Suprapubic skin (tissue), 4 donors: Measurements from ENCODE around the gene COX4I1. TPM values are rescaled to one million over a fixed set of nuclear protein-coding genes. Genes with fewer than 3 reads are reported as not detected.
A peak's percentile ranks its signal among the peaks of the same experiment; 100 is the strongest.

Source experiments
- DNase-seq, 2 donors: peaks; one replicate each; pipeline ENCODE4 v3.0.0-alpha.2; 2019; ENCODE audit warnings: low spot score in 2 of 2
- H3K27ac ChIP-seq: fragments of 200-600 bp; sonication (generic); one replicate; pipeline ENCODE4 v1.5.1; 2019
- H3K27me3 ChIP-seq: fragments of 200-600 bp; sonication (generic); one replicate; pipeline ENCODE4 v1.5.1; 2019
- H3K36me3 ChIP-seq: fragments of 200-600 bp; sonication (generic); one replicate; pipeline ENCODE4 v1.5.1; 2019
- H3K4me1 ChIP-seq: fragments of 200-600 bp; sonication (generic); one replicate; pipeline ENCODE4 v1.5.1; 2019
- H3K4me3 ChIP-seq: fragments of 200-600 bp; sonication (generic); one replicate; pipeline ENCODE4 v1.5.1; 2019; ENCODE audit warnings: mild to moderate bottlenecking
- H3K9me3 ChIP-seq: fragments of 200-600 bp; sonication (generic); one replicate; pipeline ENCODE4 v1.5.1; 2019
- CTCF ChIP-seq, 2 donors: fragments of 200-600 bp in 1 of 2; fragments of 450-650 bp in 1 of 2; sonication (generic) in 1 of 2; IDR thresholded peaks; one replicate each; pipeline ENCODE4 v1.5.1; 2016 to 2019; ENCODE audit warnings: antibody characterized with exemption in 2 of 2, mild to moderate bottlenecking in 1 of 2, moderate library complexity in 1 of 2
- EP300 ChIP-seq: sonication (generic); formaldehyde crosslinking; IDR thresholded peaks from one replicate; pipeline ENCODE4 v1.6.1; 2017; ENCODE audit warnings: antibody characterized with exemption
- POLR2A ChIP-seq, 2 donors: fragments of 450-650 bp; IDR thresholded peaks; one replicate each; pipeline ENCODE4 v1.6.1; 2017; ENCODE audit warnings: antibody characterized with exemption in 2 of 2, mild to moderate bottlenecking in 2 of 2, moderate library complexity in 2 of 2
- POLR2AphosphoS5 ChIP-seq, 3 donors: sonication (generic); formaldehyde crosslinking; IDR thresholded peaks; one replicate each; pipeline ENCODE4 v1.6.1; 2017; ENCODE audit warnings: antibody characterized with exemption in 3 of 3
- WGBS: methylation state at CpG from one replicate; pipeline ENCODE4 v1.1.5; 2018; 5-methylcytosine and 5-hydroxymethylcytosine counted together
- total RNA-seq, 4 donors: library from RNA; depleted of rRNA; stranded (reverse); fragments of >200 nt; gene quantifications; one replicate each; pipeline ENCODE4 v1.1.0, GENCODE V29; 2016

The COX4I1 gene
- total RNA-seq, 4 donors from 2014 or later: 369 to 505 (median 459) TPM

DNA sequence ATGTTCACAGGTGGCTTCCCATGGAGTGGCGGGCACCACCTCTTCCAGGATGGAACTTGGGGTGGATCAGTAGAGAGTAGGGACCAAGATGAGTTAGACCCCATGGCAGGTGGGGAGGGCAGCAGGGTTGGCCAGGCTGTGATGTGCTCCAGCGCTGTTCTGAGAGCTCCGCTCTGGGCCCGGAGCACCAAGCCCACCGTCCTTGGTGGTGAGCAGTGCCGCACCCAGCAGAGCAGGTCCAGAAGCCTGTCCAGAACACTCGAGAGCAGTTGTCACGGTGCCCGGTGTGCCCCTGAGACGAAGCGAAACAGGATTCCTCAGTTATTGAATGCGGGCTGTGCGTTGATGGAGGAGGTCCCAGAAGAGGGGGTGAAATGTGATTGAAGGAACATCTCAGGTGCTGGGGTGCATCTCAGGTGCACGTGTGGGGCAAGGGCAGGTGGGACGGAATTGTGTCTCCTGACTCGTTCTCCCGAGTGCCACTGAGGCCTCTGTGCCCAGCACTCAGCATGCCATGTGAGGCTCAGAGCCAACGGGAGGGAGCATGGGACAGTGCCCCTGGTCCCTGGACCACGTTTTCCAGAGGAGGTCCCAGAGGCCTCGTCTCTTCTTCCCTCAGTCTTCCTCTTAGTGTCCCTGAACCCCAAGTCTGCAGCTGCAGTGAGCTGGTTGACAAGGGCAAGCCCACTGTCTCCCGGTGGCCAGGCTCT, 39.5 kb downstream of the COX4I1 start:
- 90% methylated on average over 19 of the region's 21 CpGs for WGBS
- Histone ChIP-seq H3K36me3 (no peaks in the 10 kb centered on the region), H3K4me3 (no peak overlapping the region), H3K27ac (no peak overlapping the region), H3K27me3 (peaks cover 58% of the 10 kb centered on the region), H3K9me3 (no peaks in the 10 kb centered on the region), H3K4me1 (no peaks in the 10 kb centered on the region)
- TF ChIP-seq POLR2AphosphoS5 (IDR thresholded peaks at IDR 0.05) (no peak), POLR2A (IDR thresholded peaks at IDR 0.05) (no peak), CTCF (IDR thresholded peaks at IDR 0.05) (no peak), EP300 (no peak)
- DNase-seq: no peak

DNA sequence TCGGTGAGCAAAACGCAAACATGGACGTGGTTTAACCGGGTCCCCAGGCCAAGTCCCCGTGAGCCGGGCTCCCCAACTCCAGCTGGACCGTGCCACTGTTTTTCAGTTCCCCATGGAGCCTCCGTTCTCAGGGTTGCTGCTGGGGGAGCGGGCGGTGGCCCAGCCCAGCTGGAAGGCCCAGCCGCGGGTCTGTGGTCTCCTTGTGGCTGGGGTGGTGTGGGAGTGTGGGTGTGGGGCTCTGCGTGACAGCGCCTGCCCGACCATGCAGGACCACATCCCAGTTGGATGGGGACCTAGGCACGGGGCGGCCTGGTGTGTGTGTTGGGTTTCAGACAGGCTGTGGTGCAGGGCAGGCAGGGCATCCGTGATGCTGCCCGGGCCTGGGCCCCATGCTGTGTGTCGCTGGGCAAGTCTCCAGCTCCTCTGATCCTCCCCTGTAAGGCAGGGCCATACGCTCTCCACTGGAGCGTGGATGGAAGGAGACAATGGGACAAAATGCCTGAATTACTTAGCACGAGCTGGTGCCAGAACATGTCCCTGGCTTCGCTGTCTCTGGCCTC, 40.3 kb downstream of the COX4I1 start:
- TF ChIP-seq CTCF (IDR thresholded peaks at IDR 0.05): no peak
- TF ChIP-seq POLR2A (IDR thresholded peaks at IDR 0.05): no peak
- no peak for TF ChIP-seq EP300
- no peak for TF ChIP-seq POLR2AphosphoS5 (IDR thresholded peaks at IDR 0.05)

DNA sequence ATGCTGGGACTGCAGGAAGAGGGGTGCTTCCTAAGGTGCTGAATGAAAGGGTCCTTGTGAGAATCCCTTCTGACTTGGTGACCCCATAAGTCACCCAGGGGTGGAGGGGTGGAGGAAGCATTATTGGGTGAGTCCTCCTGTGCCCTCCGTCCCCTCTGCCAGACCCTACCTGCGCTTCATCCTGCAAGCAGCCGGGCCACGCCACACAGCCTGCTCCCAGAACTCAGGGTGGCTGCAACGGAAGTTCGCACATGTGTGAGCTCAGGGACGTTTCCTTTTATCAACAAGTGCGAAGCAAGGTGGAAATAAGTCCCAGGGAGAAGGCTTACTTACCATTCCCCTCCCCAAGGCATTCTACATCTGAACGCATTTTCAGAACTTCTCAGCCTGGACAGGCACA, 40.9 kb downstream of the COX4I1 start:
- WGBS: 96% methylated on average over 5 of the region's 9 CpGs
- Histone ChIP-seq H3K27ac (no peak overlapping the region), H3K36me3 (no peaks in the 10 kb centered on the region), H3K27me3 (peaks cover 57% of the 10 kb centered on the region), H3K9me3 (no peaks in the 10 kb centered on the region), H3K4me1 (no peaks in the 10 kb centered on the region), H3K4me3 (no peak overlapping the region)
- no peak for TF ChIP-seq POLR2AphosphoS5 (IDR thresholded peaks at IDR 0.05)
- no peak for TF ChIP-seq POLR2A (IDR thresholded peaks at IDR 0.05)
- no peak for TF ChIP-seq CTCF (IDR thresholded peaks at IDR 0.05)
- TF ChIP-seq EP300: no peak
- DNase-seq: no peak

More for the DNA sequence above, 40.3 kb downstream of the COX4I1 start:
- Histone ChIP-seq H3K27me3 (peaks cover 58% of the 10 kb centered on the region), H3K4me1 (no peaks in the 10 kb centered on the region), H3K27ac (no peak overlapping the region), H3K36me3 (no peaks in the 10 kb centered on the region), H3K9me3 (no peaks in the 10 kb centered on the region), H3K4me3 (no peak overlapping the region)
- DNase-seq: no peak
- WGBS: 79% methylated on average over 16 of the region's 24 CpGs

- Histone ChIP-seq H3K9me3 (no peaks in the 10 kb centered on the region), H3K27me3 (peaks cover 54% of the 10 kb centered on the region), H3K27ac (no peak overlapping the region), H3K4me3 (no peak overlapping the region), H3K36me3 (no peaks in the 10 kb centered on the region), H3K4me1 (no peaks in the 10 kb centered on the region)
- 90% methylated on average over 5 of the region's 10 CpGs for WGBS
- TF ChIP-seq CTCF (IDR thresholded peaks at IDR 0.05): no peak
- TF ChIP-seq EP300: no peak
- peak in 1 of 2 donors; percentile 16 for DNase-seq
Measured at GRCh38 chr16:85840801-85841200, 41.3 kb downstream of the COX4I1 start.

- no peak for TF ChIP-seq POLR2AphosphoS5 (IDR thresholded peaks at IDR 0.05)
- TF ChIP-seq POLR2A (IDR thresholded peaks at IDR 0.05): no peak
- TF ChIP-seq CTCF (IDR thresholded peaks at IDR 0.05): no peak
- 85% methylated on average over 9 of the region's 9 CpGs for WGBS
- Histone ChIP-seq H3K4me3 (no peak overlapping the region), H3K4me1 (no peaks in the 10 kb centered on the region), H3K27ac (no peak overlapping the region), H3K36me3 (no peaks in the 10 kb centered on the region), H3K9me3 (no peaks in the 10 kb centered on the region), H3K27me3 (peaks cover 51% of the 10 kb centered on the region)
- no peak for DNase-seq
Measured at GRCh38 chr16:85842435-85842834, 42.9 kb downstream of the COX4I1 start.
